Activated CD4-positive, alpha-beta T cell treated with anti-CD3 and anti-CD28 coated beads, Interleukin-2, amount 10 ng/mL, durations not matched to agents 7 days and 5 days (primary cell): ENCODE measurements around the gene INO80. TPM values are rescaled to one million over a fixed set of nuclear protein-coding genes. Genes with fewer than 3 reads are reported as not detected.

Experiments used
- CTCF ChIA-PET: fragments of 350-600 bp; sonication (Branson Sonifier 250); formaldehyde crosslinking; loops from one replicate; lab custom pipeline; 2021; ENCODE audit warnings: antibody characterized with exemption; lab: Charles Lee
- POLR2A ChIA-PET: fragments of 350-600 bp; sonication (Branson Sonifier 250); formaldehyde crosslinking; loops from one replicate; lab custom pipeline; 2021; ENCODE audit warnings: antibody characterized with exemption; lab: Charles Lee
- DNase-seq: peaks from one replicate; pipeline ENCODE4 v3.0.0-alpha.2; 2020
- H3K27ac Mint-ChIP-seq: one replicate; pipeline ENCODE4 v1.8.0; 2021; ENCODE audit warnings: mild to moderate bottlenecking, moderate library complexity, mixed read lengths
- H3K27me3 Mint-ChIP-seq: one replicate; pipeline ENCODE4 v1.8.0; 2021; ENCODE audit warnings: mixed read lengths
- H3K36me3 Mint-ChIP-seq: one replicate; pipeline ENCODE4 v1.8.0; 2021; ENCODE audit warnings: low read depth, mixed read lengths
- H3K4me1 Mint-ChIP-seq: one replicate; pipeline ENCODE4 v1.8.0; 2021; ENCODE audit warnings: mixed read lengths
- H3K4me3 Mint-ChIP-seq: one replicate; pipeline ENCODE4 v1.8.0; 2021; ENCODE audit warnings: mild to moderate bottlenecking, moderate library complexity, mixed read lengths
- H3K9me3 Mint-ChIP-seq: one replicate; pipeline ENCODE4 v1.8.0; 2021; ENCODE audit warnings: mixed read lengths
- total RNA-seq, 2 experiments: library from RNA; stranded (reverse); gene quantifications; one replicate each; pipeline ENCODE4 v1.2.3, GENCODE V29; 2021

The INO80 gene
- total RNA-seq, 2 experiments from 2014 or later, result 24.5 to 26.2 TPM

DNA sequence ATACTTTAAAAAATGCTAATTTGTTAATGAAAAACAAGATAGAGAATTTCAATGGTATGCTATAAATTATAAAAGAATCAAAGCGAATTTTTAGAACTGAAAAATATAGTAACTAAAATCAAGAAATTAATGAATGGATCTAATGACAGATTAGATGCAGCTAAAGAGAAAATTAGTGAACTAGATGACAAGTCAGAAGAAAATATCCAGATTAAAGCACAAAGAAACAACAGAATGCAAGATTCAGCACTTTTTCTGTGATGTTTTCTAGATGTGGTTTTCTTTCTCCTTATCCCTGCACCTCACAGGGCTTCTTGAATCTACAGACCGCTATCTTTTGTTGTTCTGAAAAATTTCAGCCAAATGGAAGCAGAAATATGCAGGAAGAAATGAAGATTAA, 54.4 kb downstream of the INO80 start:
- Mint-ChIP-seq H3K9me3 (peaks cover 12% of the 10 kb centered on the region), H3K36me3 (peaks cover 70% of the 10 kb centered on the region), H3K4me3 (no peak overlapping the region), H3K27me3 (no peaks in the 10 kb centered on the region), H3K27ac (no peak overlapping the region), H3K4me1 (no peaks in the 10 kb centered on the region)
- DNase-seq, result no peak
- ChIA-PET CTCF (no interaction called here), POLR2A (no interaction called here)

- Mint-ChIP-seq H3K4me3 (no peak overlapping the region), H3K27ac (no peak overlapping the region), H3K27me3 (no peaks in the 10 kb centered on the region), H3K4me1 (no peaks in the 10 kb centered on the region), H3K36me3 (peaks cover 75% of the 10 kb centered on the region), H3K9me3 (peaks cover 12% of the 10 kb centered on the region)
- no peak for DNase-seq
- ChIA-PET CTCF (no interaction called here), POLR2A (no interaction called here)
These were observed 55.6 kb downstream of the INO80 start for GRCh38 chr15:41060505-41060904.

GRCh38 chr15:41056810-41057209, 59.3 kb downstream of the INO80 start:
- Mint-ChIP-seq H3K27me3 (no peaks in the 10 kb centered on the region), H3K9me3 (peaks cover 9% of the 10 kb centered on the region), H3K27ac (peak overlapping the region; percentile 13), H3K4me1 (no peaks in the 10 kb centered on the region), H3K4me3 (no peak overlapping the region), H3K36me3 (peaks cover 64% of the 10 kb centered on the region)
- POLR2A ChIA-PET, result no interaction called here
- no peak for DNase-seq
- CTCF ChIA-PET, result no interaction called here

GRCh38 chr15:41055706-41056105, 60.4 kb downstream of the INO80 start:
- no peaks in the 10 kb centered on the region for H3K27me3 Mint-ChIP-seq
- H3K4me1 Mint-ChIP-seq, result no peaks in the 10 kb centered on the region
- no peak overlapping the region for H3K27ac Mint-ChIP-seq
- ChIA-PET CTCF (interaction anchor here (0.6 to 1.2 kb wide), 5 partner anchors 11 to 412 kb away, joined by 3 to 4 read pairs (median 3); no protein-coding TSS in a partner anchor), POLR2A (no interaction called here)
- H3K36me3 Mint-ChIP-seq, result peaks cover 62% of the 10 kb centered on the region
- no peak overlapping the region for H3K4me3 Mint-ChIP-seq
- H3K9me3 Mint-ChIP-seq, result peaks cover 6% of the 10 kb centered on the region
- no peak for DNase-seq

DNA sequence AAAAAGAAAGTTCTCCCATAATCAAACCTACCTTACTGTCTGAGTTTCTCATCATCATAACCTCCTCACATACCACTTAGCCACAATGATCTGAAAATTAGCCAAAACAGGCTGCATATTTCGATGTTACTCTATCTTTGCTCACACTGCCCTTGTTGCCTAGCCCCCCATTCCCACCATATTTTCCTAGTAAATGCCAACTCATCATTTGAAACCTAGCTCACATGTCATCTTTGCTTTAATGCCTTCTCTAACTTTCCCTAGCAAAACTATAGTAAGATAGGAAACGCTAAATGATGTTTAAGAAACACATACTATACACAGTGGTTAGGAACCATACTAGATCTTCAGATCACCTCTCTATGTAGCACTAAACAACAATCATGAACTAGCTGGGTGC, 64.9 kb downstream of the INO80 start:
- no peak overlapping the region for H3K27ac Mint-ChIP-seq
- no peaks in the 10 kb centered on the region for H3K4me1 Mint-ChIP-seq
- peaks cover 52% of the 10 kb centered on the region for H3K36me3 Mint-ChIP-seq
- no peak for DNase-seq
- POLR2A ChIA-PET, result no interaction called here
- no peaks in the 10 kb centered on the region for H3K27me3 Mint-ChIP-seq
- CTCF ChIA-PET, result interaction anchor here (0.6 to 0.8 kb wide), 2 partner anchors 66 to 147 kb away, joined by 3 read pairs; no protein-coding TSS in a partner anchor
- no peak overlapping the region for H3K4me3 Mint-ChIP-seq
- H3K9me3 Mint-ChIP-seq, result no peaks in the 10 kb centered on the region

DNA sequence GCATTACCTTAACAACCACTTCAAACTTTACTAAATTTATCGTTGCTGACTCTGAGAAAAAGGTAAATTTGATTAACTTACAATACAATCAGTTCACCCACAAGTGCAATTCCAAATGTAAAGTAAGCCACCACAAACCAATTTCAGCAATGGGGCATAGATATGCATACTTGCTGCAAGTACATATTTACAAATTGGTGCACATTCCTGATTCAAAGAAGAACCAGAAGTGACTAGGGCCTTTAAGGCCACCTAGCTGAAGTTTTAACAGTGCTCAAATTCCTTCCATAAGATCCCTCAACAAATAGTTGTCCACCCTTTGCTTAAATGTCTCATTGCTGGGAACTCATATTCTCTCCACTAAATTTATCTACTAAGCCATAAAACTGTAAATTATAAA, 67.2 kb downstream of the INO80 start:
- H3K4me3 Mint-ChIP-seq, result no peak overlapping the region
- H3K4me1 Mint-ChIP-seq, result no peaks in the 10 kb centered on the region
- H3K27ac Mint-ChIP-seq, result no peak overlapping the region
- DNase-seq, result no peak
- H3K9me3 Mint-ChIP-seq, result no peaks in the 10 kb centered on the region
- CTCF ChIA-PET, result no interaction called here
- POLR2A ChIA-PET, result no interaction called here
- H3K36me3 Mint-ChIP-seq, result peaks cover 43% of the 10 kb centered on the region
- H3K27me3 Mint-ChIP-seq, result no peaks in the 10 kb centered on the region

DNA sequence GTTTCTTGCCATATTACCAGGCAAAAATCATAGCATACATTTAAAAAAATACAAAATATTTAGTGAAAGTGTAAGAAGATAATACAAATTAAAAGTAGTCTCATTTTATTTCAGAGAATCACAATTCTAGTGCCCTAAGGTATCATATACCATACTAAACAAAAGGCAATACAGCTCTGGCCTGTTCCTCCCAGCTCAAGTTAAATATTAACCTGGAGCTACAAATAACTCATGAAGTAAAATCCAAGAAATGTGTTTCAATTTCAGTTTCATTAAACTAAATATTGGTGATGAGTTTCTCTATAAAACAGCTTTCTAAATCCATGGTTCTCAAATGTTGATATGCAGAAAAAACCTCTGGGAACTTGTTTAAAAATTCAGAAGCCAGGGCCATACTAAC, 67.7 kb downstream of the INO80 start:
- H3K4me1 Mint-ChIP-seq, result no peaks in the 10 kb centered on the region
- no peak overlapping the region for H3K27ac Mint-ChIP-seq
- H3K9me3 Mint-ChIP-seq, result no peaks in the 10 kb centered on the region
- ChIA-PET CTCF (no interaction called here), POLR2A (no interaction called here)
- H3K4me3 Mint-ChIP-seq, result no peak overlapping the region
- peaks cover 42% of the 10 kb centered on the region for H3K36me3 Mint-ChIP-seq
- DNase-seq, result no peak
- H3K27me3 Mint-ChIP-seq, result no peaks in the 10 kb centered on the region

DNA sequence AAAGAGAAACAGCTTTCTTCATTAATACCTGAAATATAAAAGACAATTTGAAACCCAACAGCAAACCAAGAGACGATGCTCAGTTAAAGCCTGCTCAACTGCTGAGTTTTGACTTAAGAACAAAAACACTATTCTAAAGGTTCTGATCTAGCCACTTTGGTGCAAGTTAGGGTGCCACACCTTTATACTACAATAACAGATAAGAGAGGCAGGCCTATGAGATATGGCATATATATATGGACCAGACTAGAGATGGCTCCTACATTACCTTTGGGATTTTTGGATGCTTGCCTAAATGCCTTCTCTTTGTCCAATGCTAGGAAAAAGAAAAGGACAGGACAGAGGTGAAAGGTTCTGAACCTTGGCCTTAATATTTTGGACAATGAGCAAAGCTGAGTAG, 68.6 kb downstream of the INO80 start:
- ChIA-PET POLR2A (no interaction called here), CTCF (no interaction called here)
- H3K4me1 Mint-ChIP-seq, result no peaks in the 10 kb centered on the region
- no peak for DNase-seq
- H3K36me3 Mint-ChIP-seq, result peaks cover 49% of the 10 kb centered on the region
- no peaks in the 10 kb centered on the region for H3K27me3 Mint-ChIP-seq
- H3K9me3 Mint-ChIP-seq, result no peaks in the 10 kb centered on the region
- no peak overlapping the region for H3K4me3 Mint-ChIP-seq
- H3K27ac Mint-ChIP-seq, result no peak overlapping the region

GRCh38 chr15:41043276-41043951, 72.7 kb downstream of the INO80 start:
- H3K4me3 Mint-ChIP-seq, result no peak overlapping the region
- no peaks in the 10 kb centered on the region for H3K4me1 Mint-ChIP-seq
- no peak overlapping the region for H3K27ac Mint-ChIP-seq
- ChIA-PET POLR2A (no interaction called here), CTCF (interaction anchor here (0.6 kb wide), 1 partner anchor 134 kb away, joined by 3 read pairs; no protein-coding TSS in a partner anchor)
- no peaks in the 10 kb centered on the region for H3K9me3 Mint-ChIP-seq
- H3K27me3 Mint-ChIP-seq, result no peaks in the 10 kb centered on the region
- DNase-seq, result no peak
- peaks cover 41% of the 10 kb centered on the region for H3K36me3 Mint-ChIP-seq

DNA sequence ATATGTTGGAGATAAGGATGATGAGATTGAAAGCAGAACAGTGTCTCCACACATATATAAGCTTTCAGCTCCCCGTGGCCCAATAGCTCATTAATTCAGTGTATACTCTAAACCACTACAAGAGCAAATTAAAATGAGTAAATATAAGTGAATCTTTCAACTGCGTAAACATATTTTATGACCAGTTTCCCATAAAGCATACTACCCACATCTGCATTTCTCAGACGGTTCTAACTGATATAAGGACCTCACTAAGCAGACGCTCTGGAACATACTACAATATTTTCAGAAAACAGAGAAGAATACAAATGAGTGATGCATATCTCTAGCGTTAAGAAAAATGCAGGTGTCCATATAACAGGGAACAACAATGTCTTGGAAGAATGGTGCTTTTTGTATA, 73.2 kb downstream of the INO80 start:
- H3K4me1 Mint-ChIP-seq, result no peaks in the 10 kb centered on the region
- no peaks in the 10 kb centered on the region for H3K9me3 Mint-ChIP-seq
- peaks cover 44% of the 10 kb centered on the region for H3K36me3 Mint-ChIP-seq
- ChIA-PET CTCF (interaction anchor here (0.6 kb wide), 1 partner anchor 134 kb away, joined by 3 read pairs; no protein-coding TSS in a partner anchor), POLR2A (no interaction called here)
- H3K27ac Mint-ChIP-seq, result no peak overlapping the region
- no peak overlapping the region for H3K4me3 Mint-ChIP-seq
- DNase-seq, result no peak
- H3K27me3 Mint-ChIP-seq, result no peaks in the 10 kb centered on the region

GRCh38 chr15:41039121-41039520, 77.0 kb downstream of the INO80 start:
- Mint-ChIP-seq H3K9me3 (no peaks in the 10 kb centered on the region), H3K4me3 (no peak overlapping the region), H3K27ac (peak overlapping the region; percentile 19), H3K4me1 (peaks cover 3% of the 10 kb centered on the region), H3K27me3 (no peaks in the 10 kb centered on the region), H3K36me3 (peaks cover 36% of the 10 kb centered on the region)
- DNase-seq, result no peak
- ChIA-PET CTCF (no interaction called here), POLR2A (no interaction called here)

- Mint-ChIP-seq H3K27me3 (no peaks in the 10 kb centered on the region), H3K36me3 (peaks cover 11% of the 10 kb centered on the region), H3K4me1 (peaks cover 12% of the 10 kb centered on the region), H3K27ac (no peak overlapping the region), H3K4me3 (no peak overlapping the region), H3K9me3 (no peaks in the 10 kb centered on the region)
- ChIA-PET CTCF (no interaction called here), POLR2A (no interaction called here)
- DNase-seq, result no peak
These were observed 84.1 kb downstream of the INO80 start for GRCh38 chr15:41032079-41032328.

- Mint-ChIP-seq H3K4me1 (peaks cover 12% of the 10 kb centered on the region), H3K27me3 (no peaks in the 10 kb centered on the region), H3K9me3 (no peaks in the 10 kb centered on the region), H3K4me3 (no peak overlapping the region), H3K36me3 (peaks cover 16% of the 10 kb centered on the region), H3K27ac (no peak overlapping the region)
- POLR2A ChIA-PET, result no interaction called here
- DNase-seq, result no peak
- CTCF ChIA-PET, result interaction anchor here (0.6 kb wide), 1 partner anchor 328 kb away, joined by 3 read pairs; no protein-coding TSS in a partner anchor
These were observed 84.6 kb downstream of the INO80 start for GRCh38 chr15:41031232-41032078.
